Measurements from ENCODE around the gene LRMDA. TPM values are rescaled to one million over a fixed set of nuclear protein-coding genes. Genes with fewer than 3 reads are reported as not detected.

The LRMDA gene
- polyA plus RNA-seq, 3 donors, result 39.8 to 59.6 (median 56.4) TPM

DNA sequence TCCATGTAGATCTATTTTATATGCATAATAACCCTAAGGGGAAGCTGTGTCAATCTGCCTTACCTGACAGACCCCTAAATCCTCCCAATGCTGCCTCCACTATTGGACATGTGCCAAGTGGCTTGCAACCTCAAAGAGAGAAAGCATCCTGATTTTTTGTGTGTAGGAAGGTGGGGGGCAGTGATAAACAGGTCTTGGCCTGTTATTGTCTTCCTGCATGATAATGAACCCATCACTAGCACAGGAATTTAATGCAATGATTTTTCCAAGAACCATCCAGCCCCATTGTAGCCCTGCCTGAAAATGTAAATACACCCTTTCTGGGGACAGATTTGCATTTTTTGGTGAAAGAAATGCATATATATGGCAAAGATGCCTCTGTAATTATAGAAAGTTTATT is 850.2 kb downstream of the LRMDA start:
- no peaks in the 10 kb centered on the region for H3K4me1 Mint-ChIP-seq
- Histone ChIP-seq H3K4me2 (replicated peaks; ENCODE audit: extremely low read depth, low read length, poor library complexity, severe bottlenecking) (no peak overlapping the region), H2AFZ (ENCODE audit: insufficient read depth, low read depth, low read length, poor library complexity, severe bottlenecking) (no peak overlapping the region), H4K20me1 (ENCODE audit: insufficient read depth, low read length) (no peaks in the 10 kb centered on the region), H3K9ac (ENCODE audit: insufficient read depth, low read length, poor library complexity, severe bottlenecking) (no peak overlapping the region), H3K9me3 (replicated peaks in 1 of 2; ENCODE audit: control insufficient read depth in 1 of 2, insufficient read depth in 1 of 2, low read length in 2 of 2) (no peaks in the 10 kb centered on the region), H3K27me3 (ENCODE audit: control insufficient read depth in 2 of 2, insufficient read depth in 2 of 2, low read length in 2 of 2) (no peaks in the 10 kb centered on the region), H3K4me3 (replicated peaks in 1 of 3; ENCODE audit: low read depth in 2 of 3, low read length in 3 of 3) (no peak overlapping the region), H3K4me1 (ENCODE audit: control insufficient read depth in 1 of 2, insufficient read depth in 2 of 2, low read length in 2 of 2) (no peaks in the 10 kb centered on the region), H3K79me2 (ENCODE audit: insufficient read depth, low read length) (no peaks in the 10 kb centered on the region), H3K27ac (ENCODE audit: low read depth in 1 of 2, low read length in 2 of 2) (no peak overlapping the region), H3K36me3 (replicated peaks in 1 of 2; ENCODE audit: control insufficient read depth in 1 of 2, insufficient read depth in 2 of 2, low read length in 2 of 2) (no peaks in the 10 kb centered on the region)
- intact Hi-C loops (cut with micrococcal nuclease), result no loop called here
- TF ChIP-seq CTCF (IDR thresholded peaks at IDR 0.05), result no peak
- no peak overlapping the region for H3K4me3 Mint-ChIP-seq
- H3K27ac Mint-ChIP-seq, result no peak overlapping the region
- H3K27me3 Mint-ChIP-seq (ENCODE audit: low read depth in 3 of 3), result peaks cover 0 to 1% (median 0%) of the 10 kb centered on the region in 3 donors
- DNase-seq, result no peak
- H3K9me3 Mint-ChIP-seq, result peaks cover 0 to 9% (median 0%) of the 10 kb centered on the region in 7 donors
- H3K36me3 Mint-ChIP-seq, result peaks cover 0 to 2% of the 10 kb centered on the region in 2 donors

- no peak overlapping the region for H3K9ac ChIP-seq (ENCODE audit: insufficient read depth, low read length, poor library complexity, severe bottlenecking)
- intact Hi-C loops (cut with micrococcal nuclease), result no loop called here
- no peaks in the 10 kb centered on the region for H4K20me1 ChIP-seq (ENCODE audit: insufficient read depth, low read length)
- no peaks in the 10 kb centered on the region for H3K9me3 ChIP-seq (replicated peaks in 1 of 2; ENCODE audit: control insufficient read depth in 1 of 2, insufficient read depth in 1 of 2, low read length in 2 of 2)
- peaks cover 0 to 1% (median 0%) of the 10 kb centered on the region in 3 donors for H3K27me3 Mint-ChIP-seq (ENCODE audit: low read depth in 3 of 3)
- no peak overlapping the region for H3K4me3 Mint-ChIP-seq
- no peaks in the 10 kb centered on the region for H3K79me2 ChIP-seq (ENCODE audit: insufficient read depth, low read length)
- H3K4me2 ChIP-seq (replicated peaks; ENCODE audit: extremely low read depth, low read length, poor library complexity, severe bottlenecking), result no peak overlapping the region
- H3K4me1 Mint-ChIP-seq, result no peaks in the 10 kb centered on the region
- no peaks in the 10 kb centered on the region for H3K4me1 ChIP-seq (ENCODE audit: control insufficient read depth in 1 of 2, insufficient read depth in 2 of 2, low read length in 2 of 2)
- no peak overlapping the region for H3K27ac ChIP-seq (ENCODE audit: low read depth in 1 of 2, low read length in 2 of 2)
- H3K36me3 Mint-ChIP-seq, result peaks cover 0 to 2% of the 10 kb centered on the region in 2 donors
- no peak for DNase-seq
- no peak overlapping the region for H2AFZ ChIP-seq (ENCODE audit: insufficient read depth, low read depth, low read length, poor library complexity, severe bottlenecking)
- H3K9me3 Mint-ChIP-seq, result peaks cover 0 to 7% (median 0%) of the 10 kb centered on the region in 7 donors
- H3K36me3 ChIP-seq (replicated peaks in 1 of 2; ENCODE audit: control insufficient read depth in 1 of 2, insufficient read depth in 2 of 2, low read length in 2 of 2), result no peaks in the 10 kb centered on the region
- H3K27me3 ChIP-seq (ENCODE audit: control insufficient read depth in 2 of 2, insufficient read depth in 2 of 2, low read length in 2 of 2), result no peaks in the 10 kb centered on the region
- no peak for TF ChIP-seq CTCF (IDR thresholded peaks at IDR 0.05)
- H3K4me3 ChIP-seq (replicated peaks in 1 of 3; ENCODE audit: low read depth in 2 of 3, low read length in 3 of 3), result no peak overlapping the region
- no peak overlapping the region for H3K27ac Mint-ChIP-seq
- WGBS (ENCODE audit: insufficient coverage), result 24% methylated on average over 5 of the region's 13 CpGs
Observed at GRCh38 chr10:76282061-76283025, 850.9 kb downstream of the LRMDA start.

Data from CD14-positive monocyte (primary cell).